Measurements from ENCODE around the gene ADAT3.
"Not testable (repeated sequence)": the region's sequence is repeated elsewhere in the genome, so short reads cannot be mapped to it uniquely, and the experiment has no call there.

ADAT3 gene

DNA sequence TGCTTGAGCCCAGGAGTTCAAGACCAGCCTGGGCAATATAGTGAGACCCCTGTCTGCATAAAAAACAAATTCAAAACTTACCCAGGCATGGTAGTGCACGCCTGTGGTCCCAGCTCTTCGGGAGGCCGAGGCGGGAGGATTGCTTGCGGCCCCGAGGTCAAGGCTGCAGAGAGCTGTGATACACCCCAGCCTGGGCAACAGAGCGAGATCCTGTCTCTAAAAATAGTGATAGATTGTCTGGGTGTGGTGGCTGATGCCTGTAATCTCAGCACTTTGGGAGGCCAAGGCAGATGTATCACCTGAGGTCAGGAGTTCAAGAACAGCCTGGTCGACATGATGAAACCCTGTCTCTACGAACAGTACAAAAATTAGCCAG, 37.9 kb upstream of the ADAT3 start:
- no peak for DNase-seq

DNA sequence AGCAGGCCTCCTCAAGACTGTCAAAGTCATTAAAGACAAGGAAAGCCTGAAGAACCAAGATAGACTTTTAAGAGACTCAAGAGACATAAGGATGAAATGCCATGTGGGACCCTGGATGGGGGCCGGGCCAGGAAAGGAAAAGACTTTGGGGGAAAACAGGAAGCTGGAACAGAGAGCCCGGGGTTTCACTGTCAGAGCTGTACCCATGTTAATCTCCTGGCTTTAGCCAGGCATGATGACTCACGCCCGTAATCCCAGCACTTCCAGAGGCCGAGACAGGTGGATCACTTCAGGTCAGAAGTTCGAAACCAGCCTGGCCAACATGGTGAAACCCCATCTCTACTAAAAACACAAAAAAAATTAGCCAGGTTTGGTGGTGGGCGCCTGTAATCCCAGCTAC, 36.2 kb upstream of the ADAT3 start:
- DNase-seq, result no peak

DNA sequence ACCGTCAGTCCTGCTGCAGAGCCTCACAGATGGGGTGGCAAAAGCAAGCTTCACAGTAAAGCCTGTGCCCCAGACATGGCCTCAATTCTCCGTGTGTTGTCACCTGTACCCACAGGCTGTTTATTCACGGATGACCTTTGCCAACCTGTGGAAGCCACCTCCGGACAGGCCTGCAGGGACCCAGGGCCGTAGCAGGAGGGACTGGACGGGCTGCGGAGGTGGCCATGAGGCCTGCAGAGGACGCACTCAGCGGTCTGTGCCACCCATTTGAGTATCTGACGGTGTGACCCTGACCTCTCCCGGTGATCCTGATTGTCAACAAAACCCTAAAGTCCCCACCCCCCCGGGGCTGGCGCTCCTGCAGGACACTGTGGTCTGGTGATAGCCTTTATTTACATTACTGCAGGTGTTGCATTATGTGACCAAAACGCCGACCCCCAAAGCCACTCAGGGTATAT, 34.0 kb upstream of the ADAT3 start:
- DNase-seq, result no peak

DNA sequence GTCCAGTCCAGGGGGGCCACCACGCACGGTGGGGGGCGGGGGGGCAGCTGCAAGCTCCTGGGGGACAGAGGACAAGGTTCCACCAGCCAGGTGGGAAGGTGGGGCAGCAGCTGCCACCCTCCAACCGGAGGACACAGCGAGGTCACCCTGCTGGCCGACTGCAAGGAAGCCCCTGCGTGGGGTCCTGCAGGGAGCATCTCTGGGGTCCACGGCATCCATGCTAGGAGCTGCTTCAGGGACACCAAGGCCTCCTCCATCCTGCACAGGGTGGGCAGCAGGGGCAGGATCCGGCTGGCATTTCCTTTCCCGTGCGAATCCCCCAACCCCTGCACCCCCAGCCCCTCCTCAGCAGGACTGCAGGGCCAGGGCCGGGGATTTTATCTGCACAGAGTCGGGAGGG, 33.6 kb upstream of the ADAT3 start:
- DNase-seq, result no peak

DNA sequence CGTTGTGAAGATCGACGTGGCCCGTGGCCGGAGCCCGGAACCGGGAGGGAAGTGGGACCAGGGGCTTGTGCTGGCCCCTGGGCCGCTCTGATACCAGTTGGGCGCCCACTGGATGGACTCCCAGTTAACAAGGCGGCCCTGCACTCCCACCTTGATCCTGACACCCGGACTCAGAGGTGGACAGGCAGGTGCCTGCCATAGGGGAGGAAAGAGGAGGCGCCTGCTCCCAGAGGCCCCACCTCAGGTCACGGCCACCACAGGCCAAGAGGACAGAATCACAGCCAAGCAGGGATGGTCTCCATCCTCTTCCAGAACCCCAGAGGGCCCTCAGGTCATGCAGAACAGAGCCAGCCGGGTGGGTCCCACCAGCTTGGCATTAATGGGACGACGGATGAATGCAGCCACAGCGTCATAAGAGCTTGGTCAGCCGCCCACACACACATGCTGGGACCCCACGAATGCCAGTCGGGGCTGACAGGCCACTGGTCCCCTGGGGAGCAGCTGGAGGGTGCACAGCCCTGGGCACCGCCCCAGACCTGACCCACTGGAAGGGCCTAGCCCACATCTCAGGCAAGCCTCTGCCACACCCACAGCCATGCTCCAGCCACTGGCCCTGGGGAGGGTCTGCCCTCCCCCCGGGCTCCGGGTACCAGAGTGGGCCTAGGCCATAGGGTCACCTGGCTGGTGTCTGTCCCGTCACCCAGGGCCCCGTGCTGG, 32.2 kb upstream of the ADAT3 start:
- DNase-seq, result no peak

DNA sequence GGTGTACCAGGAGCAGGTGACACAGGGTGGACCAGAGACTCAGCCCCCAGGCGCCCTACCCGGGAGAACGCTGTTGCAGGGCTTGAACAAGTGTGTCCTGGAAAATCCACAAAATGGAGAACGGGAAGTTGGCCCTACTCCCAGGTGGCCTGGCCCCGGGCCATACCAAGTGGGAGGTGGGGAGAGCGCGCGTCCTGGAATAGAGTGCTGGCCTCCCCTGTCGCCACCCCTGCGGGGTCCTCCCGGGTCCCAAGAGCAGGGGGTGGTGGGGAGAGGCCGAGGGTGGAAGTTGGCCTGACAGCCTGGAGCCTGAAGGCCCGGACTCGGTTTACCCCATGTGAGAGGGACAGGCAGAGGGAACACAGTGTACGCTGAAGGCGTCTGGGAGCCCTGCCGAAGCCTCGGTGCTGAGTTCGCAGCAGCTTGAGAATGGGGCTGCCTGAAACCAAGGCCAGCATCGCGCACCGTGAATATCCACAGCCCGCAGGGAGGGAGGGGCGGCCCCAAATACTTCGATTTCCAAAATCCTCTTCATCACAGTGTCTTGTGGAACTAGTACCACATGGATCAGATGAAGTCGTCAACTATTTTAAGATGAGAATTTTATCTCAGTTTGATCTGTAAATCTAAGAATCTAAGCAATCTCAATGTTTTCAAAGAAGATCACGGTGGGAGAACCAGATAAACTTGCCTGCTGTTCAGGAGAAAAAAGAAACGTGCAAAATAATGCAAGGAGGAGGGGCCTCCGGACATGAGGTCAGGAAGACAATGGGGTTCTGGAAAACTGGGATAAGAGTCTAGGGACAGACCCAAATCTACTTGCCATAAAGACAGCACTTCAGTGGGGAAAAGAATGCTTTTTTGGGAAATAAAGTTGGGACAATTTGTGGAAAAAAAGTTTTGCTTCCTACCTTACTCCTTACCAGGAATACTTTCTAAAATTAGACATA, 31.4 kb upstream of the ADAT3 start:
- DNase-seq, result no peak

DNA sequence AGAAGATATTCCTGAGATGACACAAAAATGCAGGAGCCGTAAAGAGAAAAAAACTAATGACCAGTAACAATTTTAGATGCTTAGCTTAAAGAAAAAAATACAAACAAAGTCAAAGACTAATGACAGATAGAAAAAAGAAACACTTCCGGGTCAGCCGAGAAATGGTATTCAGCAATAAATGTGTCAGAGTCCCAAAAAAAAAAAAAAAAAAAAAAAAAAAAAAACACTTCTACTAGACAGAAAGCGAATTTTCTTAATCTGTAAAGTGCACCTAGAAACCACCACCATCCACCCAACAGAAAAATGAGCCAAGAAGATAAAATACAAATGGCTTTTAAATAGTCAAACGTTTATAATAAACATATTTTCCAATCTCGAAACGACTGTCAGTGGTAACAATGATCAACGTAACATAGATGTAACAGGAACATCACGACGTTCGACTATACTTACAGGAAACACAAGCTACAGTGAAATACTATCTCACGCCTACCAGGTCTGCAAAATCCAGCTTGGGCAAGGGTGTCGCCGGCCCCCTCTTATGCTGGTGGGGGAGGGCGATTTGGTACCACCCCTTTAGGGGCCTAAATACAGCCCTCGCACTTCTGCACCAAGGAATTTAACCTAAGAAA, 30.5 kb upstream of the ADAT3 start:
- peak; percentile 31 to 43 for DNase-seq

DNA sequence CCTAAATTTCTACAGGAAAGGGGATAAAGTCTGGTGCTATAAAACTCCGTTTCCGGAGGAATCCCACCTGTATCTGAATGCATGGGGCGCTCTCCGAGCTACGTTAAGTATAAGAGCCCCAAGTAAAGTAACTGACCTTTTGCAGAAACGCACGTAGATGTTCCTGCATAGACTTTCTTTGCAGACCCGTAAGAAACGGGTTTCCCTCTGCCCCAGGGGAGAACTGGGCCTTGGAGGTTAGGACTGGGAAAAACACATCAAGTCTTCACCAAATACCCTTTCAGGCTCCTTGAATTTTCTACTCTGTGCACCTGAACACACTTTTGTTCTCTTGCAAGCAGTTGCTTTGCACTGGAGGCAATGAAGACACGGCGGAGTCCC, 29.9 kb upstream of the ADAT3 start:
- DNase-seq, result not testable (repeated sequence)

DNA sequence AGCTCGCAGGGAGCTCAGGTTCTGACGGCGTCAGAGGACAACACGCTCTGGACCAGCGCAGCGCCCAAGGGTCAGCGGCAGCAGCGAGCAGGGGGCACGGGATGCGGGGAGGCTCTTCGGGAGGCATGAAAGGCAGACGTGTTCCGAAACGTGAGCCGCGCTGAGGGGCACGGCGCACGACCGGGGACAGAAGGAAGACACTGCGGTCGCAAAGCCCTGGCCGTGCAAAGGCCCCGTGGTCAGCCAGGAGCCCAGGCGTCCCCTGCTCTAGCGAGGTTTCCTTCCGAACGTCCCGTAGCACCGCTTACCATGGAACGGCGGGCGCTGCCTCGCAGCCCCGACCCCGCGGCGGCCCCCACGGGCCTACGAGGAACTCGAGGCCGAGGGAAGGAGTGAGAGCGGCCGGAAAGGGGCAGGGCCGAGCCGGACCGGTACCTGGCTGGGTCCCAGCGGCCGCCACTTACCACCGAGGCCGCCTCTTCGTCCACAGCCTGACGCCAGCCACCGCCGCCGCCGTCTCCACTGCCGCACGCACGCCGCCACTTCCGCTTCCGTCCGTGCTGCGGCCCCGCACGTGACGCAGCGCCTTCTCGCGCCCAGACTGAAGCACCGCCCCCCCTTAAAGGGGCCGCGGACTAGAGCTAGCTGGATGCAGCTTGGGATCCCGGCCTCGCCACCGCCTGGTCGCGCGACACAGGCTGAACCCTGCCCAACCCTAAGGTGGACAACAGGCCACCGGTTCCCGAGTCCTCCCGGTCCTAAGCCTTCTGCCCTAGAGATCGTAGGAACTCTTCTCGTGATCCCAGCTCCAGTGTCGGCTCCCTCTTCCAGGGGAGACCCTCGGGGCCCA, 29.3 kb upstream of the ADAT3 start:
- DNase-seq, result peak; percentile 81 to 92

DNA sequence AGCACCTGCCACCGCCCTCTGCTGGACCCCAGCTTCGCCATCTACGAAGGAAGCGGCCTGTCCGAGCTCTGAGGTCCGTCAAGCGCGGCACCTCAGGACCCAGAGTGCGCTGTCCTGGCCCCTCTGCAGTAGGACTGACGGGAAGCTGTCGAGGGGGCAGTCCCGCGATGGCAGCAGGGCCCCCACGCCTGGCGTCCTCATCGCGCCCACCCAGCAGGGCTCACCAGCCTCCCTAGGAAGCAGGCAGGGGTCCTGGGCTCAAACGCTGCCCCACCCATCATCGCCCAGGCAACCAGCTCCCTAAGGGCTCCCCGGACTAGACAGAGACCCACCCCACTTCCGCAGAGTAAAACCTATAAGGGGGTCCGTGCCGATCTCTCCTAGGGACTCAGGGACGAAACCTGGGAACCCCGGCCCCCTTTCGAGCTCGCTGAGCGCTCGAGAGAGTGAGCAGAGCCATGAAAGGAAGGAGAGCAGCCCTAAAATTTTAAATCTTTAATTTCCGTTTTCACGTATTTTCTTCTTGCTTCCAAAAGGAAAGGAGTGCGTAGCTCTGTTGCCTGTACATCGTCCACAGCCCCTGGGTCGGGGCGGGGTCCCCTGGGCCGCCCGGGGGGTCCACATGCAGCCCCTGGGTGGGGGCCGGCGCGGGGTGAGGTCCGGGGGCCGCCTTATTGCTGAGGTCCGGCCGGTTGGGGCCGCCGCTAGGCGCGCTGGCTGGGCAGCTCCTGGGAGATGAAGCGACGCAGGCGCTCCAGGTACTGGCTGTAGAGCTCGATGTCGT, 28.5 kb upstream of the ADAT3 start:
- not testable (repeated sequence) for DNase-seq

DNA sequence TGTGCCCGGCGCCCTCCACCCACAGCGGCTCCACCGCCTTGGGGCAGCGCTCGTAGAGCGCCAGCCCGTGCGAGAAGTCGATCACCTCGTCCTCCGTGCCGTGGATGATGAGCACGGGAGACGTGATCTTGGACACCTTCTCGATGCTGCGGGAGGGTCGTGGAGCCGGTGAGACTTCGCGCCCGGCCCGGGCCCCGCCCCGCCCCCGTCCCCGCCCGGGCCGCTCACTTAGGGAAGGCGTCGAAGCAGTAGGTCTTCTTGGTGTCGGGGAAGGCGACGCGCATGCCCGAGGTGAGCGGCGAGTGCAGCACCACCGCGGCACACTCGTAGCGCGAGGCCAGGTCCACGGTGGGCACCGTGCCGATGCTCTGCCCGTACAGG, 27.9 kb upstream of the ADAT3 start:
- DNase-seq, result not testable (repeated sequence)

DNA sequence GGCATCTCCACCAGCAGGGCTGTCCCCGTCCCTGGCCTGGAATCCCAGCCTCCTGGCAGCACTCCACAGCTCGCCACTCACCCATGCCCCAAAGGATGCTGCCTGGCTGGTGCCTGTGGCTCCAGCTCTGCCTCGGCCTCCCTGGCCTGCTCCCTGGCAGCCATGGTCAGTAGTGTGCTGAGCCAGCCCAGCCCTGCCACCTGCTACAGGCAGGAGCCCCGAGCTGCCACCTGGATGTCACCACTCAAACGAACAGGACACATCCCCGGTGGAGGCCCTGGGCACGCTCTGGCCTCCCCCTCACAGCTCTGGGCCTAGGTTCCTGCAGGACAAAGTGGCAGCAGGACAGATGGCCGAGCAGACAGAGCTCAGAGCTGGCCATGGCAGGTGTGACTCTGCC, 26.6 kb upstream of the ADAT3 start:
- not testable (repeated sequence) for DNase-seq

DNA sequence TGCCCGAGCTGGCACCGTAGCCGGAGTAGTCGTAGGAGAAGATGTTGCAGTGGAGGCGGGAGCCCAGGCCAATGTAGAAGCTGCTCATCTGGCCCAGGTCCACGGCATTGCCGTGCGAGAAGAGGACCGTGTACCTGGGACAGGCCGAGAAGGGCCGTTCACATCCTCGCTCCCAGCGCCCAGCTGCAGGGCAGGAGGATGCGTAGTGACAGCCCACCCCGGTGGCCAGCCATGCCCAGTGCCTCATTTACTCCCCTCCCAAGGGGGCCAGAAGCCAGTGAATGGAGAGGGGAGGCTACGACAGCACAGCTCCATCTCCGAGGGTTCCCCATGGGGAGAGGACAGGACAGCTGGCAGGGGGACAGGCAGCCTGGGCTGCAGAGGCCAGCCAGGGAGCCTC, 25.2 kb upstream of the ADAT3 start:
- not testable (repeated sequence) for DNase-seq

DNA sequence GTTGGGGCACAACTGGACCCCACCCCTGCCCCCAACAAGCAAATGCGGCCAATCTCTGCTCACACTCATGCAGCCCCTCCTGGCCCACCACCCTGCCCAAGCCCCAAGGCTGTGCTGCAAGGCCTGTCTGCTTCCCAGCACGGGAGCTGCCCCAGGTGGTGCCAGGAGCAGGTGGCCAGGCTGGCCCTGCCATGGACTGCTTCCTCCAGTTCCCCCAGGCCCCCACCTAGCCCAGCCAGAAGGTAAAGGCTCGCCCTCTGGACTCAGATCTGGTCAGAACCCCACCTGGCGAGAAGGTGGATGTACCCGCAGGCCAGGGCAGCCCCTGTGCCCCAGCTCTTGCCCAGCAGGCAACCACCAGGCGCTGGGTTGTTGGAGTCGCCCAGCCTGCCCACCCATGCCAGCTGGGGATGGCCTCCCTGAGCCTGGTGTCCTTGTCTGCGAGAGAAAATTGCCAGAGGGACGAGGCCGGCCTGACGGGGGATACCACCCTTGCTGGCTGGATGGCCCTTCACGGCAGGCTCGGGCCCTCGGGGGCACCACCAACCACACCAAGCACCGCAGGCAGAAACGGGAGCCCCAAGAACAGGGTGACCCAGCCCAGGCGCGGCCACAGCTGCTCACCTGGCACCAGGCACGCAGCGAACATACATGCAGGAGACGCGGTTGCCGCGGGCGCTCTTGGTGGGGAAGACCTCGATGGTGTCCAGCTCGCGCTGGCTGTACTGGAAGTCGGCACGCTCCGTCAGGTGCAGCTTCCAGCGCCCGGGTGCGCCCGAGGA, 24.4 kb upstream of the ADAT3 start:
- DNase-seq, result no peak

DNA sequence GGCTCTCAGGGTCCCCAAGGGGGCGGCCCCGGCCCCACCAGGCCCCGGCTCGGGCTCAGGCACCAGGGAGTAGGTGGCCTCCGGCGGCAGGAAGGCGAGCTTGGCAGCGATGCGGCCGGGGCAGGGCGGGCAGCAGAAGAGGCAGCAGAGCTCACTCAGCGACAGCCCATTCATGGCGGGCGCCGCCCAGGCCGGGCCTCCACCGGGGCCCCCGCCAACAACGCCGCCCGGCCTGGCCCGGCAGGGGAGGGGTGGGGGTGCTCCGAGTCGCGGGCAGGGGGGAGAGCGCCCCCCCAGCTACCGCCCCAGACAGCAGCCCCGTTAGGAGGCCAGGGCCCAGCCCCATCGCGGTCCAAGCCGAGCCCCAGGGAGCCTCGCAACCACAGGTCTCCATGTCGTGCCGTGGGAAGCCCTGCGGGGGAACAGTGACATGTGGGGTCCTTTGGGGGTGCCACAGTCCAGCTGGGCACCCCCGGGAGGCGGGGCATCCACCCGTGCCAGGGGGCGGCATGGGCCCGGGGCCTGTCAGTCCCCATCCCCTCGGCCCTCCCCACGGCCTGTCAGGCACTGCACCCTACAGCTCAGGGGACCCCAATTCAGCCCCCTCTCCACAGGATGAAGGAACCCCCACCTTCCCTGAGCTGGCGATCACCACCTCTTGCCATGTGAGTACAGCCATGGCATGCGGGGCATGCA, 23.7 kb upstream of the ADAT3 start:
- not testable (repeated sequence) for DNase-seq

DNA sequence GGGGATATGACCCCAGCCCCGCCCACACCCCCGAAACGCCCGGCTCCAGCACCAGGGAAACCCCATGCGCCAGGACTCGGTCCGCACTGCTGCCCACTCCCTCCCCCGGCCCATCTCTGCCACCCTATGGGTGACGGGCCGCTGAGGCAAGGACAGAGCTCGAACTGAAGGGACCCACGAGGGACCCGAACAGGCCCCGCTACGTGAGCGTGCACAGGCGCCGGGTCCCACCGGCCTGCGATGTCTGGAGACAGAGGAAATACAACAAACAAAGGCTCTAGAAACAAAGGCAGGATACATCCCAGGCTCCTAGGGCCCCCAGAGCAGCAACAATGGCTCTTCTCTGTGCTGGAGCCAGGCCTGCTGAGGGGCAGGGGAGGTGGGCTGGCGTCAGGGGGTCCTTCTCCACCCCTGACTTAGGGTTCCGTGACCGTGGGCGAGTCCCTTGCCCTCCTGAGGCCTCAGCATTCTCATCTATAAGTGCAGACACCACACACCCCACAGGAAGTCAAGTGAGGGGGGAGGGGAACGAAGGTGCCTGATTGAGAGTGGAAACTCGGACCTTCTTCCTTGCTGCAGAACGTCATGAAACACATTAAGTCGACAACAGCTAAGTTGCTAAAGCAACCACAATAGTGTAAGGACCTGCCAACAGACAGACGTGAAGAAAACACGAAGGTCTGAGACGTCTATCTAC, 23.0 kb upstream of the ADAT3 start:
- peak; percentile 15 to 18 for DNase-seq

DNA sequence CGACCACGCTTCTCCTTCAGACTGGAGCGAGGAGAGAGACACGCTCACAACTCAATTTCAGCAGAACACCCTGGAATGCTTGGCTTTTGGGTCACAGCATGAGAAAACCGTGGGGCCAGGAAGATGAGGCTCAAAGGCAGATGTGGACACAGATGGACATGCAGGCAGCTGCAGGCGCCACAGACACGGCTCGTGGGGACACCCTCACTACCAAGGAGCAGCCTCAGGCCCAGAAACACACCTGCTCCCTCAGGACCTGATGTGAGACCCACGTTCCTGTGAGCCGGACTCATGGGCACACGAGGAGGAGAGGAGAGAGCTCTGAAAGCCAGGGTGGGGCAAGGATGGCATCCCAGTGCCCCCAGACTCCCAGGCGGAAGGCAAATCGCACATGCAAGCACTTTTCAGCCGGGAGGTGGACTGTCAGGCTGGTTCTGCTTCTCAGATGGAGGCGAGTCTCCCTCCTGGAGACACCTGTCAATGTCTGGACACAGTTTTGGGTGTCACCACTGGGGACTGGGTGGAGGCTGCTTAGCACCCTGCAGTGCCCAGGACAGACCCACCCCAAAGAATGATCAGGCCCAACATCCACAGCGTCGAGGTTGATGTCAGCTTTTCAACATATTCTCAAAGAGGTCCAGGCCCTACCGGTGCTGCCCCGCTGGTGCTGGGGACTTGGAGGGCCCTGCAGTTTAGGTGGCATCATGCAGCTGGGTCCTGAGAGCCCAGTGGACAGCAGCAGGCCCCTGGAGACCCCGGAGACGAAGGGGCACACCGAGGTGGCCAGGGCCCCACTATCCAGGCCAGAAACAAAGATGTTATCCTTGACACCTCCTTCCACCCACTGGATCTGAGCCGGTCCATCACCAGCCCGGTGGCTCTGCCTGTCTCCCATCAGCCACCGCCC, 22.2 kb upstream of the ADAT3 start:
- no peak for DNase-seq

DNA sequence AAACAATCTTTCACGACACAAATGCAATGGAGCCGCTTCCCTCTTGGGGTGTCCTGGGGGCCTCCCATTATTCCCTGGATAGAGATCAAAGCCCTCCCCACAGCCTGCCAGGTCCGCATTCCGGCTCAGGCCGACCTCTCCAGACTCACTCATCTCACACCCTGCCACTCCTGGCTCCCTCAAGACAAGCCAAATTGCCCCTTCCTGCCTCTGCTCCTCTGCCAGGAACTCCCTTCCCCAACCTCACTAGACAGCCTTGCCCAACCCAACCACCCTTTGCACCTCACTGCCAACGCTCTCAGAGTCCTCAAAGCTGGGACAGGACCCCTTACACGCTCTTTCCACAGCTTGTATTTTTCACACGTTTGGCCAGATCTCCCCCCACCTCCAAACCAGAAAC, 21.4 kb upstream of the ADAT3 start:
- peak; percentile 13 to 32 for DNase-seq

DNA sequence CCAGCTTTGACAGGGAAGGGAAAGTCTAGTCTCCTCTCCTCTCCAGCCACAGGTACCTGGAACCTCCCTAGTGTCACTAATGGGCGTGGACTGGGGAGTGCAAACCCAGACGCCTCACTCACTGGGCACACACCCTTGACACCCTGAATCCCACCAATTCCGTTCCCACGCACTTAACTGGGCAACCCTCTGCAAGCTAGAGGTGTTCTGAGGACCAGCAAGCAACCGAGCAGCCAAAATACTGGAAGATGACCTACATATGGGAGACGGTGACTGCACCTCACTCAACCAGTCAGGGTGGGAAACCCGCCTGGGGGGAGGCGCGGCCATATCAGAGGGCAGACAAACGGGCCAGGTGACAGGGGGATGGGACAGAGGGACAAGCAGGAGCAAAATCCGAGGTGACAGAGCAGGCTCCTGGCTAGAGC, 20.9 kb upstream of the ADAT3 start:
- DNase-seq, result no peak

Measured in AML-193 (cell line).